Activated naive CD4-positive, alpha-beta T cell treated with anti-CD3 and anti-CD28 coated beads, Interleukin-2, amount 10 ng/mL, durations not matched to agents 7 days and 5 days (primary cell): Measurements from ENCODE around the gene EDN3.
A peak's percentile ranks its signal among the peaks of the same experiment; 100 is the strongest.

ENCODE experiments used
- CTCF ChIA-PET: fragments of 350-600 bp; sonication (Branson Sonifier 250); formaldehyde crosslinking; loops from one replicate; lab custom pipeline; 2021; ENCODE audit warnings: antibody characterized with exemption; lab: Charles Lee
- DNase-seq: peaks from one replicate; pipeline ENCODE4 v3.0.0-alpha.2; 2020
- H3K27ac Mint-ChIP-seq: one replicate; pipeline ENCODE4 v1.8.0; 2021; ENCODE audit warnings: mild to moderate bottlenecking, moderate library complexity, mixed read lengths
- H3K27me3 Mint-ChIP-seq: one replicate; pipeline ENCODE4 v1.8.0; 2021; ENCODE audit warnings: mild to moderate bottlenecking, mixed read lengths
- H3K36me3 Mint-ChIP-seq: one replicate; pipeline ENCODE4 v1.8.0; 2021; ENCODE audit warnings: mixed read lengths
- H3K4me1 Mint-ChIP-seq: one replicate; pipeline ENCODE4 v1.8.0; 2021; ENCODE audit warnings: mixed read lengths
- H3K4me3 Mint-ChIP-seq: one replicate; pipeline ENCODE4 v1.8.0; 2021; ENCODE audit warnings: mild to moderate bottlenecking, moderate library complexity, mixed read lengths
- H3K9me3 Mint-ChIP-seq: one replicate; pipeline ENCODE4 v1.8.0; 2021; ENCODE audit warnings: mixed read lengths

Gene EDN3, protein sequence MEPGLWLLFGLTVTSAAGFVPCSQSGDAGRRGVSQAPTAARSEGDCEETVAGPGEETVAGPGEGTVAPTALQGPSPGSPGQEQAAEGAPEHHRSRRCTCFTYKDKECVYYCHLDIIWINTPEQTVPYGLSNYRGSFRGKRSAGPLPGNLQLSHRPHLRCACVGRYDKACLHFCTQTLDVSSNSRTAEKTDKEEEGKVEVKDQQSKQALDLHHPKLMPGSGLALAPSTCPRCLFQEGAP

DNA sequence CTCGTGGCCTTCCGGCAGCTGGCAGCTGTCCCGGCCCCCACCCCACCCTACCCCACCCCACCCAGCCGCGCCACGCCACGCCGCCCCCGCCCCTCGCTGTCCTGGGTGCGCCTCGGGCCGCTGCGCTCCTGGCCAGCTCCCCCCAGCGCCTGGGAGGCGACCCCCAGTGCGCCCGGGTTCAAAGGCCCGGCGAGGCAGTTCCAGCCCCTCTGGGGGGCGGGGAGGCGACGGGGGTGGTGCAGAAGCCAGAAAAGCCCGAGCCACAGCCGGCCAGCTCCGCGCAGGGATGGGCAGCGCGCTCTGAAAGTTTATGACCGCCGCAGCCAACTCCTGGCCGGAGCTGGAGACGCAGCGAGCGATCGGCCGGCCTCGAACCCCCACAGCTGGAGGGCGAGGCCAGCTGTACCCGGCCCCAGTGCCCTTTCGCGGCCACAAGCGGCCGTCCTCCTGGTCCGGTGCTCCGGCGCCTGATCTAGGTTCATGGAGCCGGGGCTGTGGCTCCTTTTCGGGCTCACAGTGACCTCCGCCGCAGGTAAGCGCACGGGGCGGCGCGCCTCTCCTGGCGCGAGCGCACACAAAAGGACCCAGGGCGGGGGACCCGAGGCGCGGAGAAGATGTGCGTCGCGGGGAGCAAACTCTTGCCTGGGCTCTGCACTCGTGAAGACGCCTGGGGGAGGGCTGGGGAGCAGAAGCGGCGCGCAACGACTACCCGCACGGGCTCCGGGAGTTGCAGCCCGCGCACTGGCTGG, at the start of gene EDN3:
Gene EDN3 (plus strand): TSS at position 279 of the 749 bp plus-strand sequence. CDS start 202 bp downstream, at position 481.
- no peaks in the 10 kb centered on the region for H3K9me3 Mint-ChIP-seq
- CTCF ChIA-PET = no interaction called here
- H3K27me3 Mint-ChIP-seq = peaks cover 95% of the 10 kb centered on the region
- H3K36me3 Mint-ChIP-seq = no peaks in the 10 kb centered on the region
- H3K27ac Mint-ChIP-seq = no peak within 1 kb of the TSS
- no peak for DNase-seq
- no peak within 1 kb of the TSS for H3K4me3 Mint-ChIP-seq
- peaks cover 15% of the 10 kb centered on the region for H3K4me1 Mint-ChIP-seq

DNA sequence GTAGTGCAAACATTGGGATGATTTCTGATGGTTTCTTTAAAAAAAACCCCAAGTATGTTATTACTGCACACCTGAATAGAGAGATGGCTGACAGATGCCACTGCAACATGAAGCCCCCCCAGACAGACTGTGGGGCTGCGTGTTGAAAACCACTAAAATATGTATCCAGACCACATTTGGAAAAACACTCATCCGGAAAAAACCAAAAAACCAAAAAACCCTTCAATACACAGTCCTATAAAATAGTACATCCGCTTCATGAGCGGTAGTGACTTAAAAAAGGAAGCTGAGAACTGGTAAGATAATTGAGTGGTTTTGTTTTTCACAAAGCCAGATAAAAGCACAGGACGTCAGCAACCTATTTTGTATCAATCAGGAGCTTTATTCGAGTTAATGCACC, 47.1 kb upstream of the EDN3 start:
- peak overlapping the region; percentile 68 for H3K4me3 Mint-ChIP-seq
- H3K27ac Mint-ChIP-seq = peak overlapping the region; percentile 99
- CTCF ChIA-PET = interaction anchor here (0.7 to 1.8 kb wide), 6 partner anchors 17 to 1024 kb away, joined by 3 to 6 read pairs (median 4); no protein-coding TSS in a partner anchor
- no peaks in the 10 kb centered on the region for H3K27me3 Mint-ChIP-seq
- DNase-seq = peak; percentile 51
- peaks cover 80% of the 10 kb centered on the region for H3K4me1 Mint-ChIP-seq
- peaks cover 85% of the 10 kb centered on the region for H3K36me3 Mint-ChIP-seq
- peaks cover 24% of the 10 kb centered on the region for H3K9me3 Mint-ChIP-seq

DNA sequence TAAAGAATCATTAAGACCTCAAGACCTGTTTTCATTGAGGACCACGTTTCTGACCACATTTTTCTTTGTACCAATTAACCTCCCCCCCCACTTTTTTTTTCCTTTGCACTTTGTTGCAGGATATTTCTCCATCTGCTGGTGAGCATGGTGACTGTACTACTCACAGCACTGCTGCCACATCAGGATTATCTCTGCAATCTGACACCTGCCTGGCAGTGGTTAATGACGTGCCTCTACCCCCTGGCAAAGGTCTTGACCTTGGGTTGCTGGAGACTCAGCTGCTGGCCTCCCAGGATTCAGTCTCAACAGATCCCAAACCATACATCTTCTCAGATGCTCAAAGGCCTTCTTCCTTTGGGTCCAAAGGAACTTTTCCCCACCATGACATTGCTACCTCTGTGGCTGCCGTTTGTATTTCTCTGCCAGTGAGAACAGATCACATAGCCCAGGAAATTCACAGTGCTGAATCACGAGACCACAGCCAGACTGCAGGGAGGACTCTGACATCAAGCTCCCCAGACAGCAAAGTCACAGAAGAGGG, 46.6 kb upstream of the EDN3 start:
- no peaks in the 10 kb centered on the region for H3K27me3 Mint-ChIP-seq
- peaks cover 82% of the 10 kb centered on the region for H3K36me3 Mint-ChIP-seq
- H3K9me3 Mint-ChIP-seq = peaks cover 24% of the 10 kb centered on the region
- H3K4me3 Mint-ChIP-seq = peak overlapping the region; percentile 68
- peaks cover 83% of the 10 kb centered on the region for H3K4me1 Mint-ChIP-seq
- CTCF ChIA-PET = interaction anchor here (0.7 to 1.8 kb wide), 5 partner anchors 17 to 1024 kb away, joined by 3 to 6 read pairs (median 4); no protein-coding TSS in a partner anchor
- H3K27ac Mint-ChIP-seq = peak overlapping the region; percentile 99
- DNase-seq = peak; percentile 64

DNA sequence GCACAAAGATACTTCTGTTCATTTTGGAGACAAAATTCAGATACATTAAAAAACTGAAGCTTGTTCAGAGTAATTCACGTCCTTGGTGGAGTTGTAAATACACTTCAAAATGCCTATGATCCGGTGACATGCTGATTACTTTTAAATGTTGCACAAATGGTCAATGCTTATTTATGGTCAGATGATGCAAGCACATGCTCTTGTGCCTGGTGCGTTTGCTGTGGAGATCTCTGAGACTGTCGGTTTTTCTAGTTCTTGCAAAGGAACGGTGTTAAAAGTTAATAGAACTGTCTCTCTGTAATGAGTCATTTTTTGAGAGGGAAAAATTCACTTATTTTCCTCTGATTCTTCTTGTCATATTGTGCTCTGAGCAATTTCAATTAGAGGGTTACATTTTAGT, 45.2 kb upstream of the EDN3 start:
- no peaks in the 10 kb centered on the region for H3K27me3 Mint-ChIP-seq
- H3K4me3 Mint-ChIP-seq = no peak overlapping the region
- CTCF ChIA-PET = no interaction called here
- peaks cover 74% of the 10 kb centered on the region for H3K36me3 Mint-ChIP-seq
- peaks cover 22% of the 10 kb centered on the region for H3K9me3 Mint-ChIP-seq
- peak overlapping the region; percentile 0 for H3K27ac Mint-ChIP-seq
- no peak for DNase-seq
- peaks cover 86% of the 10 kb centered on the region for H3K4me1 Mint-ChIP-seq

DNA sequence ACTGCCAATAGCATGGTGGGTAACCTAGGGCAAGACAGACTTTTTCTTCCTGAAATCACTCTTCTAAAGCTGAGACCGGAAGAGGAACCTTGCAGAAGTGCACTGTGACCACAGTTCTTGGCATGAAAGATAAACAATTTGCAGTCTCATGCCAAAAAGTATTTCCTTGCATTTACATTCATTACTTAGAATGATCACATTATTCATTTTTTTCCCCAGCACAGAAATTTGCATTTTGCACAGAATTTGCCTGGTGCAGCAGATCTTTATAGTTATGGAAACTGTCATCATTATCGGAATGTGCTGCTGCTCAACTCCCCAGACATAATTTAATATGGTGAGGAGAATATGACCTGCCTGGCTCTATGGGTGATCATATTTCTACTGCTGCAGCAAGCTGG, 42.2 kb upstream of the EDN3 start:
- Mint-ChIP-seq H3K27ac (peak overlapping the region; percentile 85), H3K9me3 (no peaks in the 10 kb centered on the region), H3K27me3 (peaks cover 9% of the 10 kb centered on the region), H3K36me3 (peaks cover 45% of the 10 kb centered on the region), H3K4me1 (peaks cover 62% of the 10 kb centered on the region), H3K4me3 (no peak overlapping the region)
- CTCF ChIA-PET = no interaction called here
- DNase-seq = peak; percentile 27

DNA sequence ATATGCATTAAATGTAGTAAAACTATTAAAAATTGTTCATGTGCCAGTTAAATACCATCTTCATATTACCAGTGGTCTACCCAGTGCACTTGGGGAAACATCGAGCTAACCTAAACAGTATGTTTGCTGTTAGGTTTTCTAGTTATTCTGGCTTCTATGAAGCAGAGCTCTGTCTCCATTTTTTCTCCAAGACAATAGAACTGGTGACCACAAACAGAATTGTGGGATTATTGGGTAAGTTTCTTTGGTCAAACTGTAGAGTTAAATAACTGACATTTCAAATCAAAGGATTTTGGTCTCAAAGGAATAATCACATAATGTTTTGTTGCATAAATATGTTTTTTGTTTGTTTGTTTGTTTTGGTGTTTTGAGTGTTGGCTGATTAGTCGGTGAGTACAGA, 40.5 kb upstream of the EDN3 start:
- CTCF ChIA-PET = no interaction called here
- Mint-ChIP-seq H3K36me3 (peaks cover 29% of the 10 kb centered on the region), H3K4me1 (peaks cover 45% of the 10 kb centered on the region), H3K27ac (no peak overlapping the region), H3K9me3 (no peaks in the 10 kb centered on the region), H3K27me3 (peaks cover 26% of the 10 kb centered on the region), H3K4me3 (no peak overlapping the region)
- DNase-seq = no peak

DNA sequence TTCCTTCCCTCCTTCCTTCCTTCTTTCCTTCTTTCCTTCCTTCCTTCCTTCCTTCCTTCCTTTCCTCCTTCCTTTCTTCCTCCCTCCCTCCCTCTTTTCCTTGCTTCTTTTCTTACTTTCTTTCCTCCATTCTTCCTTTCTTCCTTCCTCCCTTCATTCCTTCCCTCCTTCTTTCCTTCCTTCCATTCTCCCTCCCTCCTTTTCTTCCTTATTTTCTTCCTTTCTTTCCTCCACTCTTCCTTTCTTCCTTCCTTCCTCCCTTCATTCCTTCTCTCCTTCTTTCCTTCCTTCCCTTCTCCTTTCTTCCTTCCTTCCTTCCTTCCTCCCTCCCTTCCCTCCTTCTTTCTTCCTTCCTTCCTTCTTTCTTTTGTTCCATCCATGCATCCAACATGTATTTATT, 35.1 kb upstream of the EDN3 start:
- H3K4me3 Mint-ChIP-seq = no peak overlapping the region
- H3K9me3 Mint-ChIP-seq = no peaks in the 10 kb centered on the region
- no peaks in the 10 kb centered on the region for H3K36me3 Mint-ChIP-seq
- no peak for DNase-seq
- no peak overlapping the region for H3K27ac Mint-ChIP-seq
- CTCF ChIA-PET = no interaction called here
- peaks cover 58% of the 10 kb centered on the region for H3K27me3 Mint-ChIP-seq
- H3K4me1 Mint-ChIP-seq = peaks cover 23% of the 10 kb centered on the region

DNA sequence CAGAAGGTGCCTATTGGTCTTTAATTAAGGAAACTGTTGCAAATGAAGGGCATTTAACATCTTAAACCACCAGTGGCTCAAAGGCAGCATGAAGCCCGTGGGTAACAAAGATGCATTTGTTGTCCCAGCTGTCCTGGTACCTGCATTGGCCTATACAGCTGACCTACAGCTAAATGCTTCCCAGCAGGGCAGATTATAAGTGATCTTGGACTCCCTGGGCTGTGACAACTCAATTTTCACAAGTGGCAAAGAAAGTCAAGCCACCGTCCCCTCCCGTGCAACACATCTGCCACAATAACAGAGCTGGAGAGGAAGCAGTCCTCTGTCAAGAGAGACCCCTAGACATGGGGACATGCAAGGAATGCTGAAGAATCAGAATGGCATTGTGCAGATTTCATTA, 31.5 kb upstream of the EDN3 start:
- DNase-seq = no peak
- no peak overlapping the region for H3K27ac Mint-ChIP-seq
- H3K4me1 Mint-ChIP-seq = peaks cover 35% of the 10 kb centered on the region
- H3K36me3 Mint-ChIP-seq = no peaks in the 10 kb centered on the region
- no peak overlapping the region for H3K4me3 Mint-ChIP-seq
- H3K27me3 Mint-ChIP-seq = peaks cover 59% of the 10 kb centered on the region
- no peaks in the 10 kb centered on the region for H3K9me3 Mint-ChIP-seq
- CTCF ChIA-PET = interaction anchor here (0.7 kb wide), 1 partner anchor 174 kb away, joined by 3 read pairs; no protein-coding TSS in a partner anchor

DNA sequence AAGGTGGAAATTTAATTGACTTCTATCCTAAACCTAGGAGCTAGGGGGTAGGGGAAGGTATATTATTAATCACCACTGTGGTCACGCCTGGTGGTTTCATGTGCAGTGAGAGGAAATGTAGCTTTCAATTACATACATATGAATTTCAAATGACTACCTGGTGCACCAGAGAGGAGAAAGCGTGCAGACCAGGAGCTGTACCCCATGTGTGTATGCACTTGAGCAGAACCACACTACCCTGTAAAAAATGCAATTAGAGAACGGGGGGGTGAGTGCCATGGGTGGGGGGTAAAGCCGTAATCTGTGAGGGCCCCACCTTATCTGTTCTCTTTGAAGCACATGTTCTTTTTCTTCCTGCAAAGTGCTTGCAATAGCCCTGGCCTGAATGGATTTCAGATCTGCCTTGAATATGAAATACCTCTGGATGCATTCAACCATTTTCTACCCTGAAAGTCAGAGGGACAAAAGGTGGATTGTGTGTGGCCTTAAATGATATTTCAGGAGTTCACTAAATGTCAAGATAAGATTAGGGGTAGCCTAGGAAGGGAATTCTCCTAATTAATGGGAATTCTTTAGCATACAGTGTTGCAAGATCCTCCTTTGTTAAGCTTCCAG, 30.9 kb upstream of the EDN3 start:
- peaks cover 41% of the 10 kb centered on the region for H3K4me1 Mint-ChIP-seq
- H3K36me3 Mint-ChIP-seq = peaks cover 2% of the 10 kb centered on the region
- peak; percentile 32 for DNase-seq
- H3K4me3 Mint-ChIP-seq = no peak overlapping the region
- peaks cover 59% of the 10 kb centered on the region for H3K27me3 Mint-ChIP-seq
- no peak overlapping the region for H3K27ac Mint-ChIP-seq
- H3K9me3 Mint-ChIP-seq = no peaks in the 10 kb centered on the region
- CTCF ChIA-PET = interaction anchor here (0.7 kb wide), 1 partner anchor 175 kb away, joined by 3 read pairs; no protein-coding TSS in a partner anchor

DNA sequence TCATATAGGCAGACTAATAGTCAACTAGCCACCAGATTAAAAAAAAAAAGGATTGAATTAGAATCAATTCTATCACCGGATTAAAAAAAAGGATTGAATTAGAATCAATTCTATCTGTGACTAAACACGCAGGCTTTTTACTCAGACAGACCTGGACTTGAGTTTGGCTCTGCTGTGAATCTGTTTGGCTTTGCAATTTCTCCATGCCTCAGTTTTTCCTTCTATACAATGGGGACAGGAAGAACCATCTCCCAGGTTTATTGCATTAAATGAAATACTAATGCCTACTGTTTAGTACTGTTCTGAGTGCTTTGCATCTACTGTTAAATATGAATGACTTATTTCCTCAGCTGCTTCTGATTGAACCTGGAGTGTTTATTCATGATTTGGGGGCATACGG, 30.0 kb upstream of the EDN3 start:
- Mint-ChIP-seq H3K4me1 (peaks cover 47% of the 10 kb centered on the region), H3K27me3 (peaks cover 56% of the 10 kb centered on the region), H3K27ac (no peak overlapping the region), H3K9me3 (no peaks in the 10 kb centered on the region), H3K36me3 (peaks cover 2% of the 10 kb centered on the region), H3K4me3 (no peak overlapping the region)
- CTCF ChIA-PET = interaction anchor here (1.5 kb wide), 1 partner anchor 17 kb away, joined by 6 read pairs; no protein-coding TSS in a partner anchor
- no peak for DNase-seq

DNA sequence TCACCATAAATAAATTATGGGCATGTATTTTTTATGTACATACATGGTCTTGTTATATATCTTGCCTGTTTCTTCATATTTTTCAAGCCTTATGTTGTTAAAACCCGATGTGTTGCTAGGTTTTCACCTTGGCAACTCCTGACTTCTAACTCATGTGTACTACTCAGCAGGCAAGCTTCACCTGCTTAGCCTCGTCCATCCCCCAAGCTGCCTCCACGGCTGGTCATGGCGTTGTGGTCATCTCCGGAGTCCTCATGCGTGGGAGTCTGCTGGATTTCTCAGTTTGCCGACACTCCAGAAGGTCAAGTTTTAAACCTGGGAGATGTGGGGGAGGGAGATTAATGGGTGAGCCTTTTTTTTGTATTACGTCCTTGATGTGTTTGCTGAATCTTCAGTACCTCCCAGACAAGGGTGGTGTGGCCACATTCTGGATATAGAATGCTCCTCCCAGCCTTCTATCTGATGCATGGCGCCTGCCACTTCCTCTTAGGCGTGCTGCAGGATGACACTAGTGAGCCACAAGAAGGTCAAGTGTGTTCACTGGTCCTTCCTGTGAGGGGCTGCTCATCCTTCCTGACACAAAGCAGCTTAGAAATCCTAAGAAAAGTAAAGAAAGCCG, 26.6 kb upstream of the EDN3 start:
- H3K9me3 Mint-ChIP-seq = no peaks in the 10 kb centered on the region
- CTCF ChIA-PET = interaction anchor here (0.6 kb wide), 1 partner anchor 153 kb away, joined by 3 read pairs; no protein-coding TSS in a partner anchor
- H3K27me3 Mint-ChIP-seq = peaks cover 56% of the 10 kb centered on the region
- H3K4me3 Mint-ChIP-seq = peak overlapping the region; percentile 1
- H3K27ac Mint-ChIP-seq = peak overlapping the region; percentile 82
- peaks cover 2% of the 10 kb centered on the region for H3K36me3 Mint-ChIP-seq
- peak; percentile 43 for DNase-seq
- peaks cover 43% of the 10 kb centered on the region for H3K4me1 Mint-ChIP-seq

DNA sequence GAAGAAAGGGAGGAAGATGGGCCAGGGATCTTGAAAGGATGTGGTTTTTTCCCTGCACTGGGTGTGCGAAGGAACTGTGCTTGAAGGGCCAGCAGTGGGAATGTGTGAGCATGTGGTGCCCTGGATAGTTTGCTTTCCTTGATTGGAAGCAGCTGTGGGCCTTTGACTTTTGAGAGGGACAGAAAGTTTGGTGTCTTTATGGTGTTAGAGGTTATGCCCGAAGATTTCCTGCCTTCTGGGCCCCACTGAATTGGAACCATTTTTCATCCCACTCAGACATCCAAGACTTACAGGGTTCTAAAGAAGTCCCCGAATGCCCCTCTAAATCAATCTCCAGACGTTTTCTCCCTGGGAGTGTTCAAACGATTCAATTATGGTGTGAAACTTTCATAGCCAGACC, 23.5 kb upstream of the EDN3 start:
- DNase-seq = no peak
- no peak overlapping the region for H3K27ac Mint-ChIP-seq
- H3K4me1 Mint-ChIP-seq = peaks cover 30% of the 10 kb centered on the region
- H3K9me3 Mint-ChIP-seq = no peaks in the 10 kb centered on the region
- CTCF ChIA-PET = interaction anchor here (1.3 kb wide), 1 partner anchor 9 kb away, joined by 3 read pairs; no protein-coding TSS in a partner anchor
- peaks cover 56% of the 10 kb centered on the region for H3K27me3 Mint-ChIP-seq
- H3K4me3 Mint-ChIP-seq = no peak overlapping the region
- H3K36me3 Mint-ChIP-seq = peaks cover 2% of the 10 kb centered on the region

DNA sequence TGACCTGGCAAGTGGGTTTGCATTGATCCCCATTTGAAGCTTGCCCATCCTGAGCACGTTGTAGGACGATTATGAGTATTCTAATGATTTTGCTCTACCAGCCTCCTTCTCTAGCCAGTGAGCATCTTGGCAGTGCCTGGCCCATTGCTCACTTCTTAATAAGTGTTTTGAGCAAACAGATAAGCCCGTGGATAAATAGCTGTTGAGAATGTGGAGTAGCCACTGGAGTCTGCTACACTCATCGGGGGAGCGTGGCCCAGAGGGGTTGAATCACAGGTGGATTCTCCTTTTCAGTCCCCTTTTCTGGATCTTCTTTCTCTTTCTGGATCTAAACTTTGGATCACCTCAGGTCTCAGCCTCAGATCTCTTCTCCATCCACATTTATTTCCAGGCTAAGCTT, 15.9 kb upstream of the EDN3 start:
- H3K4me1 Mint-ChIP-seq = no peaks in the 10 kb centered on the region

More for the DNA sequence above, 15.9 kb upstream of the EDN3 start:
- Mint-ChIP-seq H3K27me3 (peaks cover 35% of the 10 kb centered on the region), H3K27ac (no peak overlapping the region), H3K4me3 (no peak overlapping the region), H3K36me3 (no peaks in the 10 kb centered on the region), H3K9me3 (no peaks in the 10 kb centered on the region)
- CTCF ChIA-PET = no interaction called here
- no peak for DNase-seq
